ENCODE data around the gene CTDSP2.
"Not testable (repeated sequence)": the region's sequence is repeated elsewhere in the genome, so short reads cannot be mapped to it uniquely, and the experiment has no call there.

CTDSP2 gene

DNA sequence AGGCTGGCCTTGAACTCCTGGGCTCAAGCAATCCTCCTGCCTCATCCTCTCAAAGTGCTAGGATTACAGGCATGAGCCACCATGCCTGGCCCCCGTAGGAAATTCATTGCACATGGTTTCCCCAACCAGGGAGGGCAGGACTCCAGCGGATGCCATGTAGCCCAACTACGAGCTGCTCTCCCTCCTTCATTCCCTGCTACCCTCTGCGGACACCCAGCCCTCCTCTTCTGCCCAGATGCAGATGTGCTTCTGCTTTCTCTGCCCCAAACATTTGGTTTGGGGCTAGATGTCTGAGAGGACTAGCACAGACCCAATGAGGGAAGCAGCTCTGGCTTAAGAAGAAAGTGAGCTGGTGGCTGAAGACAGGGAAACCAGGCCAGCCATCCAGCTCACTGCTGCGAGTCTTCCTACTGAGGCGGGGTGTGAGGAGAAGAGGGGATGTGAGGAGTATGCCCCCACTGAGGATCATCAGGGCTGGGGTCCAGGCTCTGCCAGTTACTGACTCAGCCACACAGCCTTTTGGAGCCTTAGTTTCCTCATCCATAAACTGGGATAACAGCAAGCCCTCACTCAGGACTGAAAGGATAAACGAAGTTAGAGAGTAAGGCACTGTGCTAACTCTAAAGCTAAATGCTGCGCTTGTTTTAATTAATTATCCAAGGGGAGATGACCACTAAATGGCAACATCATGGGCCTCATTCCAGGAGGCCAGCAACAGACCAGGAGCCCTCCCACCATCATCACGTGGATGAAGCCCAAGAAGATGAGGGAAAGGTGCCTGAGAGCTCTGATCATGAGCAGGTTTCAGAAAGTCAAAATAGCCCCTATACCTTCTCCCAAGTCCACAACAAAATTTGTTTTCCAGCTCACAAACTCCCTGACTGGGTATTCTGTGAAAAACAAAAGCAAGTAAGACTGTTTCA is 10.9 kb downstream of the CTDSP2 start:
- DNase-seq (ENCODE audit: low read depth in 3 of 3) = no peak

DNA sequence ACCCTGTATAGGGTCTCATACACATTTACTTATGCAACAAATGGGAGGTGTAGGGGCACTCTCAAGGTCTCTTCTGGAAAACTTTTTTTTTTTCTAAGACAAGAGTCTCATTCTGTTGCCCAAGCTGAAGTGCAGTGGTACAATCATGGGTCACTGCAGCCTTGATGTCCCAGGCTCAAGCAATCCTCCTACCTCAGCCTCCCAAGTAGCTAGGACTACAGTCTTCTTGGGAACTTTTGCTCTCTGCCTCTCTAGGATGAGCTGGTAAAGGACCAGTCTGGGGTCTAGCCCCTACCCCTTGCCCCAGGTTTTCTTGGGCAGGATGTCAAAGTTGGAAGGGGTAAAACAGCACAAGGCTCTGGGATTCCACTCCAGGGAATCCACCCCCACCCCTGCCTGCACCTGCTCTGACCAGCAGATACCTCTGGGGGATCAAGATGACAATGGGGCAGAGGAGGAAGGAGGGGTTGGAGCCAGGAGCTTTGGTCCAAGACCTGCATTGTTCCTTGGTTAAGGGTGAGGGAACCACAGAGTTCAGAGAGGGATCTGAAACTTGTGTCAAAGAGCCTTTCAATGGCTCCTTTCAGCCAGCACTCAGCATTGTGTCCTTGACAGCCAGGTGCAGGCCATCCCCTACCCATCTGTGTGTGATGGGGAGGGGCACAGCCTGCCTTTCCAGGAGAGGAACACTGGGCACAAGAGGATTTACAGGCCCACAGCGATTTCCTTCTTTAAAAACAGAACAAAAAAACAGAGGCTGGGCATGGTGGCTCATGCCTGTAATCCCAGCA is 12.2 kb downstream of the CTDSP2 start:
- DNase-seq (ENCODE audit: low read depth in 3 of 3) = no peak

DNA sequence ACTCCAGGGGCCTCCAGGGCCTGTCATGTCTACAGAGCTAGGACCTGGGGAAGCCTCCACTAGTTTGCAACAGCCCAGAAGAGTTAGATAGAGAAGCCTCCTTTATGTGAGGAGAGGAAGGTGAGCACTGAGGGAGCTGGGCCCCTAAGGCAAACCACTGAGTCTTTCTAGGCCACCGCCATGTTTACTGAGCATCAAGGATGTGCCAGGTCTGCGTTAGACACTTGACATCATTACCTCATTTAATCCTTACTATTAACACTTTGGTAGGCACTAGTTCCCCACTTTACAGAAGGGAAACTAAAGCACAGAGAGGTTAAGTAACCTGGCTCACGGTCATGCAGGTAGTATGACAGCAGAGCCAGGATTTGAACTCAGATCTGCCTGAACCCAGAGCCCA is 12.9 kb downstream of the CTDSP2 start:
- no peak for DNase-seq (ENCODE audit: low read depth in 3 of 3)

DNA sequence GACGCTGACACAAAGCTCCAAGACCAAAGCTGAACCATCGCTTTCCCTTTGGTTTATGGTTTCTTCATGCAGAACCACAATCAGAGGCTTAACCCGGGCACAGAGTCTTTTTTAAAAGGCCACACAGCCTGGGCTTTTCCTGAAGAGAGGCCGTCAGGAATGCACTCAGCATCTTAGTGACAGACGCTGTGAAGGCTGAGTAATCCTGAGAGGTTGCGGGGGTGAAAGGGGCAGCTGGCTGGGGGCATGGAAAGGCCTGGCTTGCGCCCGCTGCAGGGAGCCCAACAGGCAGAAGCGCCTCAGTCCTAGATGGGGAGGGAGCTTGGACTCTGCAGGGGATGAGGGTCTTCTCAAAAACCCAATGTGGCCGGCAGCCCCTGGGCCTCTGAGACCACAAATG is 13.6 kb downstream of the CTDSP2 start:
- DNase-seq (ENCODE audit: low read depth in 3 of 3) = no peak

DNA sequence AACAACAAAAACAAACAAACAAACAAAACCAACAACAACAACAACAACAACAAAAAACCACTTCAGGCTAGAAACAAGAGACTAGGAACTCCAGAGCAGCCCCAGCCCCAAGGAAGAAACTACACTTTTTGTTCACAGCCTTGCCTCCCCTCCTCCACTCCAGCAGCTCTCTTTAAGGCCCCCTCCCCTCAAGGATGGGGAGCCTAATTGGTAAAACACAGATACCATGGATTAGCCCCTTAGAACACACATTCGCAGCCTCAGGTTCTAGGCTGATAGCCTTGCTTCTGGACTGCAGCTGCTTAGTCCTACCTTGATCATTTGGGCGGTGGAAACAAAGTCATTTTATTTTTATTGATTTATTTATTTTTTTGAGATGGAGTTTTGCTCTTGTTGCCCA is 16.1 kb downstream of the CTDSP2 start:
- no peak for DNase-seq (ENCODE audit: low read depth in 3 of 3)

DNA sequence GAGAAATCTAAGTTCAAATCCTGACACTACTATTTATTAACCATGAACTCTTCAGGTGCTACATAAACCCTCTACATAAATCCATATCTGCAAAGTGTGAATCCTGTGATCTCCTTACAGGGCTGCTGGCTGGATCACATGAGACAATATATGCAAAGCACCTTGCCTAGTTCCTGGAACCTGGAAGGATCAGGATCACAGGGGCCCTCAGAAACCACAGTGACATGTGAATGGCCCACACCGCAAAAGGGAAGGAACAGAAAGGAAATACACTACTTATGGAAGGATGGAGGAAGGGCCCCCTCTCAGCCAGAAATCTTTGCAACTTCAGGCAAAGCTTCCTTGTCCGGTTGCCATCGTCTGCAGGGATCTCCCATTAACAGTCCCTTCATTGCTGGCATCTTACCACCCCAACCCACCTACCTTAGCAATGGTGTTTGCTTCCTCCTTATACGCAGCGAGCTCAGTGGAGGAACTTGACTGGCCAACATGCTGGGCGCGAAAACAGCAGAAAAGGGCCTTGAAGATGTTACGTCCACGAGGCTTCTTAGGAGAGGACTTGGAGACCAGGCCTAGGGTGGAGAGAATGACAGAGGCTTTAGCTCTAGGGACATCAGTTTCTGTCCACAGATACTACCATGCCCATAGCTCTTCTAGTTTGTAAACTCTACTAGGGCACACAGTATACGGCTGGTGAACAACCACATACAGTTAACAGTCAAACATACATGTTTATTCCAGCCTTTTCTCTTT is 17.3 kb downstream of the CTDSP2 start:
- DNase-seq (ENCODE audit: low read depth in 3 of 3) = no peak

DNA sequence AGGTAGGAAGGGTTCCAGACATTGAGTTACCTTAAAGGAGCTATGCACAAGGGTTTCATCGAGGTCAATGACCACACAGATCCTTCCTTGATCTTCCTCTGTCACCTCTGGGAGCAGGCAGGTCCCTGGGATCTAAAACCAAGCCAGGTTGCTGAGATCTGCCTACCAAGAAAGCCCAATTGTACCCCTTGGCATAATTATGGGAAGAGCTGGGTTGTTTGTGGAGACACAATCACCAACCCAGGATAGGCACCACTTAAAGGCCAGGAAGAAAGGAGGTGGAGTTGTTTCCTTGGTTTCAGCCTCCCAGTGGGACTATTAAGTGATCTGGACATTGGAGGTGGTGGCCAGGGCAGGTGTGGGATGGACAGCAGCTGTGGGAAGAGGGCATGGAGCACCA is 19.6 kb downstream of the CTDSP2 start:
- no peak for DNase-seq (ENCODE audit: low read depth in 3 of 3)

DNA sequence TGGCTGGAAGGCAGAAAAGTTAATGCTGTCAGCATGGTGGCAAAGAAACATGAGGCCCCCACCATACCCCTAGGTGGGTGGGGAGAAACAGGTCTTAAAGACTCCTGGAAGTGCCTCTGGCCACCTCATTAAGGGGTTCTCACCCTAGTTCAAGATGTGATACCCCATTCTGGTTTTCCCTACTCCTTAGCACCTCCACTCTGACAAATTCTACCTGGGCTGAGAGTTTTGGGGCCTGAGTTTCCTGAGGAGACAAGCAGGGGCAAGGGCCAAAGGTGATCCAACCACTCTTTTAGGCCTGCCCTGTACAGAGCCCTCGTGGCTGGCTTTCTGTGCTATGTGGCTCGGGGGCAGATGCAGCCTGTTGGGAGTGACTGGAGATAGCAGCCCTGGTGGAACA is 20.1 kb downstream of the CTDSP2 start:
- DNase-seq (ENCODE audit: low read depth in 3 of 3) = no peak

DNA sequence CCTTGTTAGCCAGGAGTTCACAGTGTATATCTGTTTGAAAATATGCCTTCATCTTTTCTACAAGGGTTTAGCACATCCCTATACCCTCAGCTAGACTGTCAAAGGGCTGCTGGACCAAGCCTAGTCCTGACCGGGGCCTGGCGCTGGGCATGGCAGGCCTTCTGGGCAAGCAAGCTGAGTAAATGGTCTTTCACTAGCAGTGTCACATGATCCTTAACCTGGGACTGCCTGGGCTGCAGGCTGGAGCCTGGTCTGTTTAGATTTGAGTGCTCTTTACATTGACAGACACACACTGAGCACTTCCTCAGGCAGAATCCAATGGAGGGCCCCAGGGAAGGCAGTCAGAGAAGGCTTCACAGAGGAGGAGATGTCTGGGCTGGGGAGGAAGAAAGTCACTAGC is 21.1 kb downstream of the CTDSP2 start:
- DNase-seq (ENCODE audit: low read depth in 3 of 3) = no peak

DNA sequence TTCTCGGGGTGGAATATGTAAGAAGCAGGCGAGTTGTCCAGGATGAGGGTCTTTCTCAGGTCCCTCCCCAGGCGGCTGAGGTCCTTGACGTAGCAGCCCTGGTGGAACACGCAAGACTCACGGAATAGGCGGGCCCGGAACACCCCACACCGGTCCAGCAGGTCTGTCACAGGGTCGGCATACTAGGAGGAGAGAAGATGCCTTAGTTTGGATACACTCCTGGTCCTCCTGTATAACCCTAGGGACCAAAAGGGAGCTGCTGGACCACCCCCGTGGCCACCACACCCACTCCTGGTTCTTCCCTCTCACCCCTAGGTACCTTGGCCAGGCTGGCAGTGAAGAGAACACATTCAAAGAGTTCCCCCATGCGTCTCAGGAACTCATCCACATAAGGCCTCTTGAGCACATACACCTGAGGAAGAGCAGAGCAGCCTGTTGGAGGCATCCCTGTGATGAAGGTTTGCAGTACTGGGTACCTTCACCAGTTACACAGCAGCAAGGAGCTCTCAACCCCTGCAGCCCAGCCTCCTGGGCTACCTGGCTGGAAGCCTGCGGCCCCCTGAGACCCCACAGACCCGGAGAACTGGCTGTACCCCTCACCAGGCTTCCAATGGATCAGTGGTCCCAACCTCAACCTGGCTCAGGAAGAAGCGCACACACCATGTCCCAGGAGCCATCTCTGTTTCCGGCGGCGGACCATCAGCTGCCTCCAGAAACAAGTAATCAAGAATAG is 22.5 kb downstream of the CTDSP2 start:
- DNase-seq (ENCODE audit: low read depth in 3 of 3) = no peak

DNA sequence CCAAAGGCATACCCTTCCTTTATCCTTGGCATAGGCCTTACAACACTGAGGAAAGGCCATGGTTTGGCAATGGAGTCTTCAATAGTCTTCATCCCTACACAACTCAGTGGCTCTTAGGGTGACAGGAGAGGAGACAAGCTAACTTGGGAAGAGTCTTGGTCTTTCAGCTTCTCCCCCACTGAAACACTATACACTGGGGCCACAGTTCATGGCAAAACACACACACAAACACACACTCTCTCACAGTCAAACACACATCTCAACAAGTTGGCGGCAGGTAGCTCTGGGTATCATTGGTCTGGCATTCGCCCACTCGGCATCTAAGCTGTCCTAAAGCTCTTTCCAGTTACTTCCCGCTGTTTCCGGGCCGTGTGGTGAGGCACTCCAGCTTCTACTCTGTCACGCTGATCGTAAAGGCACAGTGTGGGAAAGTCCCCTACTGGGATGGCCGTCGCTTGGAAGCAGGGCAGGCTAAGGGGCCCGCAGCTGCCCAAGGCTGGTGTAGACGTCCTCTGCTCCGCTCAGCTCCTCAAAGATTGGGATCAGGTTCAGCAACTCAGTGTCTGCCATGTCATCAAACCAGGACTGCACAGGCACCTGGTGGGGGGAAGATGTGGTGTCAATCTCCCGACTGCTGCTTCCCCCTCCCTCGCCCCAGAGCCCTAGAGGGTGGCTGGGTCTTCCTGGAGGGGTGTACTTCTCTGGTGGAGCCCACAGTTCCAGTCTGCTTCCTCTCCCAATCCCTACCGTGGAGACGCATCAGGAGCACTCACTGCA is 23.2 kb downstream of the CTDSP2 start:
- DNase-seq (ENCODE audit: low read depth in 3 of 3) = no peak

DNA sequence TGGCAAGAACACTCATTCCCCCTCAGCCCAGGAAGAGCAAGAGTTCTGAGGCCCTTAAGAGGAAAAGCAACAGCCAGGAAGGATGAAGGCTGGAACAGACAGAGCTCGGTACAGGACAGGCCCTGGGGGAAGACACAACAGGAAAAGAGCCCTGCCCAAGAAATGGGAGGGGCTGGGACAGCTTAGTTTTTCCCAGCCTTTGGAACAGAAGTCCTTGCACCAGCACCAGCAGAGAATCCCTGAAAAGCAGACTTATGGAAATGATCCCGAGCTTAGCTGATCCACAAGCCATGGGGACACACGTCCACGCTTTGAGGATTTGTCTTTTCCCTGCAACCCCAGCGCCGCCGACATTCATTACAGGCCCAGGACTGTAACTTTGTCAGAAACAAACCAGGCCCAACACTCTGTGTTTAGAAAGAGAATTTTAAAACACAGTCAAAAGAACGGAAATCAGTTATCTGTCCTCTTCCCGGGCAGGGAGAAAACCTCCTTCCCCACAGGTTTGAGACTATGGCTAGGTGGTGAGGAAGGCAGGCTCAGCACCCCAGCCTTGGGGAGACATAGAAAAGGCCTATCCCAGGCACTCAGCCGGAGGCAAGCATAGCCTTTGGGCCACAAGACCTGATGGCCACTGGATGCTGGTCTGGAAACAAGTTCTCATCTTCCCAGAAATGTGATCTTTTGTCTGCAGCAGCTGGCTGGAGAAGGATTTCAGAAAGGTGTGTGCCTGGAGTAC is 24.0 kb downstream of the CTDSP2 start:
- no peak for DNase-seq (ENCODE audit: low read depth in 3 of 3)

DNA sequence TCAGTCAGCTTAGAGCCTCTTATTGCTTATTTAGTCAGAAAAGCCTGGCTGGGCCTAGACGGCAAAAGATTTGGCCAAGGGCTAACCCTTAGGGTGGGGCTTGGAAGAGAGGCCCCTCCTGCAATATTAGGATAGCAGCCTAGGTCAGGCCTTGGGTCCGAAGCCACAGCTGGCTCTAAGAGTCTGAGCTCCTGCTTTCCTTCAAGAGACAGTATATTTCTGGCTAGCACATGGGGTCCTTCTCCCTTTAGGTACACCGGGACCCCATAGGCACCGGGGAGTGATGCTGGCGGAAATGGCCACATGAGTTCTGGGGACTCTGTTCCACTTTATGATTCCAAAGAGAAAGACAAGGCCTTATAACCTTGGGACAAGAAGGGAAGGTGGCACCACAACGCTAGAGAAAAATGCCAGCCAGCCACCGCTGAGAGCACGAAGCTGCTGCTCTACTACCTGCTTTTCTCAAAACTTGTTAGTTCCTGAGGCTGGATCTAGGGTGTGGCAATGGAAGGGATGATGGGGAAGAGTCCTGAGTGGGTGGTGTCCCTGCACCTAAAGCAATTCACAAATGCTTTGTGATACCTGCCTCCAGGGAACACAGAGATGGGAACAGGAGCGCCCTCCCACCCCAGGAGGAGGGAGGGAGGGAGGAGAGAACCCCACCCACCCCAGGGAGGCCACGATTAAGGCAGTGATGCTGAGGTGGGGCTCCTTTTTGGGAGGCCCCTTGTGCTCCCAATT is 24.9 kb downstream of the CTDSP2 start:
- no peak for DNase-seq (ENCODE audit: low read depth in 3 of 3)

DNA sequence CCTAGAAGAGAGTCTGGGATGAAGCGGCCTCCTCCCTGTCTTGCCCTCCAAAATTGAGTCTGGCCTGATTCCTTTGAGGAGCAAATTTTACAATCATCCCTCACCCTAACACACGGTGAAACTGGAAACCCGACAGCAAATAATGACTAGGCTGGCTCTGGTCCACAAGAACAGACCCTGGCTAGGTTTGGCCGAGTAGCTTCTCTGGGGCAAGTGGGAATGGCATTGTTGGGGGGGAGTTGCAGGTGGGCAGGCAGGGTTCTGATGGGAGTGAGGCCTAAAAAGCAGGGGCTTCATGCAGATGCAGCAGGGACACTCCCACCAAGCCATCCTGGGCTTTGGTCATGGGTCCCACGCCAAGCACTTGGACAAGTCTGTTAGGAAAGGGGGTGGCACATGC is 25.5 kb downstream of the CTDSP2 start:
- DNase-seq (ENCODE audit: low read depth in 3 of 3) = not testable (repeated sequence)

DNA sequence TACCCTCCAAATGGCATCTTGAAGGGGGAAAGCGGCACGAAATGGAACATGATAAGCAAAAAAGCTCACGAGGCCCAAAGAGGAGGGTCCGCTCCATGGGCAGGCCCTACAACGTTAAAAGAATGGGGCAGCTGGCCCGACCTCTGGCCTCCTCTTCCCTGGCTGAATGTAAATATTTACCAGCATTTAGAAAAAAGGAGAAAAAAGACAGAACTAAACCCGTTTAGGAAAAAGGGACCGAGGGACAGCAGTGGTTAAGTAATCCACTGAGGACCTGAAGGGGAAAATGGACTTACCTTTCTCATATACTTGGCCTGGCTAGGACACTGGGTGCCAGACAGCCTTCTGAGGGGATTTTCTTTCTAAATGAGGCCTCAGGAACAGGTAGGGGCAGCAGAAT is 26.4 kb downstream of the CTDSP2 start:
- DNase-seq (ENCODE audit: low read depth in 3 of 3) = not testable (repeated sequence)

DNA sequence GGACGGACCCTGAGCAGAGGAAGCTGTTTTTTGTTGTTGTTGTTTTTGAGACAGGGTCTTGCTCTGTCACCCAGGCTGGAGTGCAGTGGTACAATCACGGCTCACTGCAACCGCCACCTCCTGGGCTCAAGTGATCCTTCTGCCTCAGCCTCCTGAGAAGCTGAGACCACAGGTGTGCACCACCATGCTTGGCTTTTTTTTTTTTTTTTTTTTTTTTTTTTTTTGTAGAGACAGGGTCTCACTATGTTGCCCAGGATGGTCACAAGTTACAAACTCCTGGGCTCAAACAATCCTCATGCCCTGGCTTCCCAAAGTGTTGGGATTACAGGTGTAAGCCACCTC is 28.6 kb downstream of the CTDSP2 start:
- DNase-seq (ENCODE audit: low read depth in 3 of 3) = not testable (repeated sequence)

DNA sequence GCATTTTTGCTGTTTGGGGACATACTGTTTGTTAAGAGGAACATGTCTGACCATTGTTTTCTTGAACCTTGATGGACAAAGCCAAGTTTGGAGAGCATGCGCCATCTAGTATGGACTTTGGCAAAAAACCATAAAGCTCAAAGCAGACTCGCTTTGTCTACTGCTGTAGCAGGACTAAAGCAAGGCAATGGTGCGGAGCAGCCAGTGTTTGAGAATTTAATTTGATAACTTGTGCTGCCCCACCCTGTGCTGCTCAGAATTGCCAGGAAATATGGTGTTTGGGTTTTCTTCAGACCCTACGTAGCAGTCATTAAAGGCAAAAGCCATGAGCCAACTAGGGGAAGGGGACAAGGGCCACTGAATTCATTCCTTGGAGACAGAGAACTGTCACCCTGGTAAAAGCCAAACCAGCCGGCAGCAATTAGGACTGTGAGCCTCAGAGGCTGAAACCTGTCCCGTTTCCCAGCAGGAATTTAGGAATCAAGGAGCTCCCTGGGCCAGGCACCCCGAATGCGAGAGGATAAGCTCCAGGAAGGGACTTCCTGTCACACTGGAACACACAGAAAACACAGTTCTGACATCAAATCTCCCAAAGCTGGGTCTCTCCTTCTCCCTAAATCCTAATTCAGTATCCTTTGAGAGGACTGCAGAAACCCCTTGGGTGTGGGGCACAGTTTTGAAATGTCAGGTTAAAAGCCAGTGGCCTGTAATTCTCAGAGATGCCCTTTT is 29.1 kb downstream of the CTDSP2 start:
- no peak for DNase-seq (ENCODE audit: low read depth in 3 of 3)

DNA sequence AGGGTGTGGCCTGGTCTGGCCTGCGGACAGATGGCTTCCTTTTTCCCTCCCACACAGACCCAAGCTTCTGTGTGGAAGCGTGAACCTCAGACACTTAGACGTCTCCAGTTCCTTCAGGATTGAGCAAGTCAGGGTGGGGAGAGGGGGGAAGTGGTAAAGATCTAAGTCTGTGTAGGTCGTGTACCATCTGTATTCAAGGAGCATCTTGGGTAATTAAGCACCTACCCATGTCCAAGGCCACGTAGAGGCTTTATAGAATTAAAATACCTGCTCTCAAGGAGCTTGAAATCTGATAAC is 29.7 kb downstream of the CTDSP2 start:
- DNase-seq (ENCODE audit: low read depth in 3 of 3) = no peak

Data from stimulated activated CD4-positive, alpha-beta T cell treated with anti-CD3 and anti-CD28 coated beads, TNF-alpha, amount 100 ng/mL, for 24 hours (primary cell).